GM12878 (cell line): ENCODE measurements around the gene LRRC41. TPM values are rescaled to one million over a fixed set of nuclear protein-coding genes. Genes with fewer than 3 reads are reported as not detected.
A peak's percentile ranks its signal among the peaks of the same experiment; 100 is the strongest.

ENCODE experiments used
- ATAC-seq: fragments of 200-7000 bp; cut with Tn5 transposase; 3 replicates; pipeline ENCODE4 v1.9.1; 2020; ENCODE audit warnings: mild to moderate bottlenecking, moderate library complexity
- BruUV-seq: library from RNA; stranded (reverse); fragments of 400-500 nt; replicated peaks from 2 replicates; lab custom pipeline; 2021; lab: Mats Ljungman, UMichigan
- CTCF ChIA-PET: fragments of 300-600 bp; sonication (Branson Sonifier 250); formaldehyde crosslinking; extraction: SDS; loops from one replicate; lab custom pipeline; 2021; ENCODE audit warnings: inconsistent platforms; lab: Yijun Ruan, JAX
- POLR2A ChIA-PET: fragments of 350-600 bp; formaldehyde crosslinking; extraction: SDS; loops from one replicate; lab custom pipeline; 2021; ENCODE audit warnings: inconsistent platforms; lab: Charles Lee
- RAD21 ChIA-PET: fragments of 300-600 bp; sonication (Branson Sonifier 250); formaldehyde crosslinking; loops from one replicate; lab custom pipeline; 2023; ENCODE audit warnings: antibody characterized with exemption; ENCODE audit not compliant: unreplicated experiment; lab: Charles Lee
- SMC1A ChIA-PET: fragments of 300-600 bp; sonication (Branson Sonifier 250); formaldehyde crosslinking; loops from one replicate; lab custom pipeline; 2023; ENCODE audit not compliant: unreplicated experiment, uncharacterized antibody; lab: Charles Lee
- DNase-seq: peaks from one replicate; pipeline ENCODE4 v3.0.0-alpha.2; 2011; ENCODE audit warnings: low read depth, low spot score
- FAIRE-seq: peaks from 3 replicates; lab custom pipeline; 2011; peaks lifted over from hg19 to GRCh38; lab: Jason Lieb, UNC
- H2AFZ ChIP-seq: 2 replicates; pipeline ENCODE4 v1.6.0; 2011; ENCODE audit warnings: low read depth, low read length, control low read depth; ENCODE audit not compliant: control insufficient read depth
- H3K27ac ChIP-seq: 2 replicates; pipeline ENCODE4 v1.5.1; 2011; ENCODE audit warnings: control low read depth; ENCODE audit not compliant: control insufficient read depth, insufficient read depth
- H3K27me3 ChIP-seq, 2 experiments: replicated peaks in 1 of 2; 2 replicates each; pipeline versions ENCODE4 v1.6.0 to v1.6.1; 2011; ENCODE audit warnings: low read length in 1 of 2; ENCODE audit not compliant: control insufficient read depth in 2 of 2, insufficient read depth in 2 of 2
- H3K36me3 ChIP-seq, 2 experiments: 2 replicates each; pipeline ENCODE4 v1.5.1; 2011; ENCODE audit warnings: low read length in 1 of 2; ENCODE audit not compliant: control insufficient read depth in 2 of 2, insufficient read depth in 2 of 2
- H3K4me1 ChIP-seq: 2 replicates; pipeline ENCODE4 v1.6.1; 2011; ENCODE audit warnings: mild to moderate bottlenecking, low read length, moderate library complexity, mixed read lengths; ENCODE audit not compliant: control insufficient read depth, insufficient read depth
- H3K4me2 ChIP-seq: 2 replicates; pipeline ENCODE4 v1.6.0; 2011; ENCODE audit warnings: control low read depth; ENCODE audit not compliant: control insufficient read depth, insufficient read depth
- H3K4me3 ChIP-seq: fragments of 200-600 bp; sonication (generic); 2 replicates; pipeline ENCODE4 v1.5.1; 2016
- H3K79me2 ChIP-seq: 2 replicates; pipeline ENCODE4 v1.6.0; 2011; ENCODE audit warnings: low read length; ENCODE audit not compliant: control insufficient read depth, insufficient read depth
- H3K9ac ChIP-seq: 2 replicates; pipeline ENCODE4 v1.8.0; 2011; ENCODE audit warnings: low read length, control low read depth, mixed read lengths; ENCODE audit not compliant: control insufficient read depth, insufficient read depth
- H3K9me3 ChIP-seq: replicated peaks from 3 replicates; pipeline ENCODE4 v1.5.1; 2011; ENCODE audit warnings: mild to moderate bottlenecking, low read length; ENCODE audit not compliant: control insufficient read depth, insufficient read depth
- H4K20me1 ChIP-seq: 2 replicates; pipeline ENCODE4 v1.6.0; 2011; ENCODE audit not compliant: control insufficient read depth, insufficient read depth
- BACH1 ChIP-seq: fragments of 450-650 bp; IDR thresholded peaks from 2 replicates; pipeline ENCODE4 v1.6.1; 2017; ENCODE audit warnings: mild to moderate bottlenecking, borderline replicate concordance
- E4F1 ChIP-seq: fragments of 450-650 bp; IDR thresholded peaks from 2 replicates; pipeline ENCODE4 v1.6.1; 2018; ENCODE audit warnings: borderline replicate concordance, mild to moderate bottlenecking; ENCODE audit not compliant: partially characterized antibody
- MLLT1 ChIP-seq: fragments of 450-650 bp; IDR thresholded peaks from 2 replicates; pipeline ENCODE4 v1.6.1; 2016; ENCODE audit warnings: mild to moderate bottlenecking
- RAD21 ChIP-seq: IDR thresholded peaks from 2 replicates; pipeline ENCODE4 v1.6.1; 2011; ENCODE audit warnings: mild to moderate bottlenecking, low read depth, low read length, moderate library complexity; ENCODE audit not compliant: insufficient read depth
- TCF3 ChIP-seq: IDR thresholded peaks from 2 replicates; pipeline ENCODE4 v1.6.1; 2012; ENCODE audit warnings: low read depth, mild to moderate bottlenecking, low read length, borderline replicate concordance; ENCODE audit not compliant: insufficient read depth
- ZBTB33 ChIP-seq: fragments of 450-650 bp; IDR thresholded peaks from 2 replicates; pipeline ENCODE4 v1.6.1; 2017; ENCODE audit warnings: mild to moderate bottlenecking
- ZSCAN29 ChIP-seq: fragments of 450-650 bp; IDR thresholded peaks from 2 replicates; pipeline ENCODE4 v1.6.1; 2017; ENCODE audit warnings: mild to moderate bottlenecking, moderate library complexity
- WGBS: methylation state at CpG from one replicate; pipeline ENCODE4 v1.1.6; 2016; ENCODE audit warnings: low lambda C conversion rate; ENCODE audit not compliant: insufficient replicate concordance, insufficient coverage; ENCODE audit errors: missing lambda C conversion rate; 5-methylcytosine and 5-hydroxymethylcytosine counted together
- in situ Hi-C: fragments of 300-500 bp; cut with MboI; formaldehyde crosslinking; loops from 9 replicates; pipeline ENCODE4 v1.14.3; 2018; ENCODE audit warnings: mixed read lengths
- intact Hi-C: fragments of 100-400 bp; cut with micrococcal nuclease; formaldehyde crosslinking; loops from one replicate; pipeline ENCODE4 v1.14.2; 2022; ENCODE audit not compliant: unreplicated experiment
- polyA plus RNA-seq, 11 experiments: library from polyadenylated mRNA; depleted of rRNA in 4 of 11; unstranded in 6 of 11; stranded (reverse) in 5 of 11; fragments of >200 nt; fragmentation: Nextera tagmentation in 4 of 11; fragmentation: Illumina TruSeq in 1 of 11; extraction: Ambion mirVana in 4 of 11; extraction: Trizol in 1 of 11; gene quantifications; 1 replicate in 1 of 11; 2 replicates in 10 of 11; pipeline versions ENCODE4 v1.2.1 to v1.2.3, GENCODE V29; 2011 to 2016; ENCODE audit warnings: inconsistent platforms in 2 of 11, missing spikeins in 2 of 11, low read depth in 1 of 11
- total RNA-seq, 4 experiments: library from RNA; depleted of rRNA in 3 of 4; stranded (reverse); fragments of >200 nt in 3 of 4; fragmentation: Illumina TruSeq in 1 of 4; extraction: Trizol in 1 of 4; gene quantifications; 2 replicates each; pipeline versions ENCODE4 v1.2.1 to v1.2.3, GENCODE V29; 2013 to 2021

Gene LRRC41
- total and polyA plus RNA-seq, 10 of the 15 experiments (the other 5 are each of a cell fraction or from before 2014, with no cell fraction given) = 12.0 to 79.9 (median 48.5) TPM

- 0 out of 2 replicates have a peak, but pooled peaks have one; percentile 23 for TF ChIP-seq TCF3
- peak; percentile 64 for TF ChIP-seq RAD21
- TF ChIP-seq ZBTB33 = no peak
- 0 out of 2 replicates have a peak, but pooled peaks have one; percentile 36 for TF ChIP-seq BACH1
- TF ChIP-seq ZSCAN29 = peak; percentile 27; the same call in 1 of the 2 replicates
Measured at GRCh38 chr1:46301808-46302640, 1.4 kb downstream of the LRRC41 start (continued).

- intact Hi-C loops (no loop called here), in situ Hi-C loops (loop anchor here (5.0 kb wide), 1 partner anchor 41 kb away; the partner anchor contains the start of gene NSUN4)
- DNase-seq (no peak), FAIRE-seq (no peak), ATAC-seq (no peak)
- 35% methylated on average over 17 of the region's 17 CpGs for WGBS
- no peaks in the 10 kb centered on the region for H3K27me3 ChIP-seq
- H3K4me3 ChIP-seq = peak overlapping the region; percentile 98
- peak overlapping the region; percentile 84 for H3K27ac ChIP-seq
- H3K36me3 ChIP-seq = peaks cover 6 to 16% of the 10 kb centered on the region in 2 experiments
- ChIA-PET CTCF (interaction anchor here (0.8 to 6.2 kb wide), 5 partner anchors 25 to 77 kb away, joined by 3 to 49 read pairs (median 5); partner anchors contain the start of gene NSUN4), RAD21 (interaction anchor here (2.1 to 3.6 kb wide), 2 partner anchors 41 to 46 kb away, joined by 7 to 11 read pairs; no protein-coding TSS in a partner anchor), SMC1A (interaction anchor here (0.8 to 3.9 kb wide), 5 partner anchors 15 to 46 kb away, joined by 3 to 15 read pairs (median 7); no protein-coding TSS in a partner anchor), POLR2A (interaction anchor here (1.1 to 1.4 kb wide), 2 partner anchors 27 to 47 kb away, joined by 3 to 4 read pairs; no protein-coding TSS in a partner anchor)
- TF ChIP-seq E4F1 (no peak), MLLT1 (peak; percentile 96)
- no TSS peak for BruUV-seq
- H4K20me1 ChIP-seq = no peaks in the 10 kb centered on the region
- H3K4me1 ChIP-seq = peaks cover 9% of the 10 kb centered on the region
- no peaks in the 10 kb centered on the region for H3K9me3 ChIP-seq
- peak overlapping the region; percentile 91 for H3K4me2 ChIP-seq
- H3K9ac ChIP-seq = peak overlapping the region; percentile 93
- H2AFZ ChIP-seq = no peak overlapping the region
- H3K79me2 ChIP-seq = peaks cover 75% of the 10 kb centered on the region
Measured at GRCh38 chr1:46301406-46301807, 2.0 kb downstream of the LRRC41 start.
